NCI-H1694 (cell line): ENCODE results near the gene UTS2B.

Experiments
- DNase-seq: peaks from one replicate; lab custom pipeline; 2025; lab: John Stamatoyannopoulos, UW

UTS2B gene, protein sequence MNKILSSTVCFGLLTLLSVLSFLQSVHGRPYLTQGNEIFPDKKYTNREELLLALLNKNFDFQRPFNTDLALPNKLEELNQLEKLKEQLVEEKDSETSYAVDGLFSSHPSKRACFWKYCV

GRCh38 chr3:191329654-191330529 is at the start of gene UTS2B:
TSS of gene UTS2B (minus strand) at chr3:191330526. CDS start at chr3:191282189, 48,337 bp downstream.
- DNase-seq, result peak; percentile 18

DNA sequence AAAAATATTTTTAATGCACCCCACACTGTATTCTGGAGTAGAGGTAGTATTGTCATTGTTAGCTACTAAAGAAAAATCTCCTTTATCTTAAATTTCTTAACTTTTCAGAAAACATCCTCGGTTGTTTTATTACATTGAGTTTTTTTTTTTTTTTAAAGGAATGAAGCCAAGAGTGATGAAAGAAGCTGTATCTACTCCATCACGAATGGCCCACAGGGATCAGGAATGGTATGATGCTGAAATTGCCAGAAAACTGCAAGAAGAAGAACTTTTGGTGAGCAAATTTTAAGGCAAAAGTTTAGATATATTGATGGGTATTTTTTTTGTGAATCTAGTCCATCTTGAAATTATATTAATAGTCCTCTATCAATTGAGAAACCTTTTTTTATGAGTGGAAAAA is 49.7 kb upstream of the UTS2B start:
- DNase-seq, result no peak

DNA sequence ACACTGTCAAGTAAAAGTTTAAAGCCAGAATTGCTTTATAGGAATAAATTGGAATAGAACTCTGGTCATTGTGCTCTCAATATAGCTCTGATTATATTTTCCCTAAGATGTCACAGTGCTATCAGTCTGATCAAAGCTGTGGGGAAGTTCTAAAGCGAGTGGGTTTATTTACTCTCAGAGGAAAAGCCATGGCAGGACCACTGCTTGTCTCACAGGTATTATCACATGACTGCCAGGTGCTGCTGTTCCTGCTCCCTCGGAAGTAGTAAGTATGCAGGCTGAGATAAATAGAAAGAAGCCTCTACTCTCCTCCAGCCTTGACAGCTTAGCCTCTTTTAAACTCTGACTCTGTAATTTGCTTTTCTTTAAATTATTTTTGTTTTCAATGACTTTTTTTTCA is 49.1 kb upstream of the UTS2B start:
- DNase-seq, result no peak

DNA sequence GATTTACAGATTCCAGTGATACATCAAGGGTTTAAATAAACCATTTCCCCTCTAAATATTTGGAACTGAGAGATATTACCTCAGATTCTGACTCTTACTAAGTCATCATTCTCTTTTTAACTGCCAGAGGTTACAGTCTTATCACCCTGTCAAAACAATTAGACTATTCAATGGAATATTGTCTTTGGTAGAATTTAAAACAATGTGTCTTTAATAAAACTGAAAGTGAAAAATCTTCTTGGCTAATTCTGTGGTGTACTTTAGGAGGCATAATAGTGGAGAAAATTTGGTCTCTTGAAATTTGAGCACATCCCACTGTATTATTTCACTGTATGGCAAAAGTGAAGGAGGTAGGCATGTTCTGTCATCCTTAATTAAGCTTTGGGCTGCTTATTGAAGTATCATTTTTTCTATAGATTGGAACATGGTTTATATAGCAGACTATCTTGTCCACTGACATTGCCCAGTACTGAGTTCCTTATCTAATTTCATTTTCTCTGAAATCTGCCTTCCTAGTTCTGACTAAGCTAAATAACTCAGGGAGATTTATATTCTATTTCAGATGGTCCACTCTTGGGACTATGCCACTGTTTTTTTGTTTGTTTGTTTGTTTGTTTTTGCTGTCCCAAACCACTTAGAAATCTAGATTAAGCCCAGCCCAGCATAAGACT is 48.0 kb upstream of the UTS2B start:
- no peak for DNase-seq

DNA sequence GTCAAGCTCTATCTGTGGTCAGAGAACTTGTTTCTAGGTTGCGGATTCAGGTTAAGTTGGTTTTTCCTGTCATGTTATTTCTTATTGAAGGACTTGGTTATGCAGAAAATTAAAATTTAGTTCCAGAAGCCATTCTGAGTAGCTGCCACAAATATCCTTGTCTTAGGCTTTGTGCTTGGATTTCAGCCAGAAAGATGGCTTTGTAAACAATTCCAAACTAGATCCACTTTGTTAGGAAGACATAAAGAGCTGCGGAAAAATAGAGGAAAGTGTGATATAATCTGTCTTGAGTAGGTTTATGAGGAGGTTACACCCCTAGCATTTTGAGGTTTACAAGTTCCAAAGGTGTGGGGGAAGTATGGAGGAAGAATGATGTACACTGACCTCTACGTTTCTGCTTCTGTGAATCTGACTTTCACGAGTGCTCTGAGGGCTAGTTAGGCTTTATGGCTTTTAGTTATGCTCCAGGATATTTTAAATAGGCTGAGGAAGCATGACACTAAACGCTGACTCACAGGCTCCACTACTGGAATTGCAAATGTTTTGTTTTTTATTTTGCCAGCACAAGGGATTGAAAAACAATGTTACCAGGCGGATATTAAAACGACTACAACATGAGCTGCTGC is 46.3 kb upstream of the UTS2B start:
- DNase-seq, result no peak

DNA sequence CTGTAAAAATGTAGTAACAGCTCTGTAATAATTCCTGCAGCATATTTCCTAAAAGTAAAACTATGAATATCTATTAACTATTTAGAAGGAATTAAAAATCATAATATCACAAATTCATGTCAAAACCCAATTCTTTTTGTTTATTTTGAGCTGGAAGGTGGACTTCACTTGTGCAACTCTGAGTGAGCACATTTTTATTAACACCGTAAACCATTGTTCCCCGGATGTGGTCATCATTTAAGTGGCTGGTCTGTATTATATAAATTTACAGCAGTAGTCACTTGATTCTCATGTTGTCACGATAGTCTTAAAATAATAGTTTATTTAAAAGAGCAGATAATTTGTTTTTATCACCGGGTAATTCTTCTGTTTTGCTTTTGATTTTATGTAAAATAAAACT is 43.0 kb upstream of the UTS2B start:
- DNase-seq, result no peak

GRCh38 chr3:191372122-191372521 is 41.8 kb upstream of the UTS2B start:
- no peak for DNase-seq

DNA sequence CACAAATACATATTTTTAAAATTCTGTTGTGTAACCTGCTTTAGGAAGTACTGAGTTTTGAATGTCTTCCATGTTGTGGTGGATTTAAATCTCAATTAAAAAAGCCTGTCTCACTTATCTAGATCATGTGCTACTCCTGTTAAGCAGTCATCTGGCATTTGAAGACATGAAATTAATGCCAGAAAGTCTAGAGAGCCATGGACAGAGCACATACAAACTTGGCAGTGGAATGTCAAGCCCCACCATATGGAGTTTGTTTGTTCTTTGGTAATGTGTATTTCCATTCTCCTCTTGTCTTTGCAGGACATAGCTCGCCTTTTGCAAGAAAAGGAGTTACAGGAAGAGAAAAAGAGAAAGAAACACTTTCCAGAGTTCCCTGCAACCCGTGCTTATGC is 39.3 kb upstream of the UTS2B start:
- no peak for DNase-seq

GRCh38 chr3:191368755-191369615 is 38.7 kb upstream of the UTS2B start:
- DNase-seq, result no peak

DNA sequence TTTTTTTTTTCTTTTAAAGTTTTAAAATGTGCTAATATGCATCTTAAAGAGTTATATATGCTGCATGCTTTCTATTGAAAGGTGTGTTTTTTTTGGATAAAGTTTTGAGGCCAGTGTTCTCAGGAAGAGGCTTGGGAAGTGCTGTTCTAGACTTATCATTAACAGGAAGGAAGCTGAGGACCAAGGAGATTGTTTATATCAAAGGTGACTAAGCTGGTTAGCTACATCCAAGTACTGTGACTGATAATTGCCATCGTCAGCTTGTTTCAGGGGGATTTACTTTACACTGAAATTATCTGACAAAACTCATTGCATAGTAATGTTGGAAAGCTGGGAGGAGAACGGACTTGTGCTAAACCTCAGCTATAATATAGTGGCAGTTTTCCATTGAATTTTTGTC is 36.3 kb upstream of the UTS2B start:
- DNase-seq, result no peak

- DNase-seq, result no peak
These were observed 32.9 kb upstream of the UTS2B start for GRCh38 chr3:191363221-191363620.

GRCh38 chr3:191362524-191363090 is 32.3 kb upstream of the UTS2B start:
- no peak for DNase-seq

GRCh38 chr3:191362037-191362436 is 31.7 kb upstream of the UTS2B start:
- DNase-seq, result no peak

GRCh38 chr3:191361456-191361855 is 31.1 kb upstream of the UTS2B start:
- DNase-seq, result no peak

GRCh38 chr3:191360620-191361019 is 30.3 kb upstream of the UTS2B start:
- DNase-seq, result no peak

GRCh38 chr3:191358929-191359328 is 28.6 kb upstream of the UTS2B start:
- no peak for DNase-seq

DNA sequence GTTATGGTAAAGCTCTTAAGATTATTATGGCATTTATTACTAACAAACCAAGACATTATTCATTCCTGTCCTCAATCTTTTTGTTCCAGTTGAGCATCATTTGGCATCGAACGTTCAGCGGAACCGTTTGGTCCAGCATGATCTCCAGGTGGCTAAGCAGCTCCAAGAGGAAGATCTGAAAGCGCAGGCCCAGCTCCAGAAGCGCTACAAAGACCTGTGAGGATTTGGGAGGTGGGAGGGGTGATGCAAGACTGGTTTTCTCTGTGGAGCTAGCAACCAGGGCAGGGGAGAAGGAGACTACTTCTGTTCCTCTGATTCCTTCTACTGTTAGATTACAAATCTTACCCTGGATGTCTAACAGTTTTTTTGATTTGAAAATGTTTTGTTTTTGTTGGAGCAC is 27.6 kb upstream of the UTS2B start:
- DNase-seq, result no peak

GRCh38 chr3:191356631-191357439 is 26.5 kb upstream of the UTS2B start:
- no peak for DNase-seq

DNA sequence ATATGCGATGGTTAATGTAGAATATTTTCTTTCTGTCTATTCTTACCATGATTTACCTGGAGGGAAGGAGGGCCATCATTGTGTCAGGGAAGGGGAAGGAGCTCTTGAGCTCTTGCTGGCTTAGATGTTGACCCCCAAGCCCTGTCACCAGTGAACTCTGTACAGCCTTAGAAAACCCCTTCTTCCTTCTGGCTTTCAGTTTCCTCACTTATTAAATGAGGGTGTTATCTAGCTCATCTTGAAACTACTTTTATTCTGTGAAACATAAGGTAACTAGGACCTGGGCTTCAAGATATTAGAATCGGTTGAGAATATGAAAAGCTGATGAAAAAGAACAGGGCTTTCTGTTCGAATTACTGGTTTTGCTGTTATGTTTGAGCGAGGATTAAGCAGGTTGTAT is 25.1 kb upstream of the UTS2B start:
- DNase-seq, result no peak

GRCh38 chr3:191353022-191353777 is 22.9 kb upstream of the UTS2B start:
- DNase-seq, result no peak
